ENCODE data around the gene DMGDH.
"Not testable (repeated sequence)": the region's sequence is repeated elsewhere in the genome, so short reads cannot be mapped to it uniquely, and the experiment has no call there.

DMGDH gene

GRCh38 chr5:79011219-79011836 lies 58.1 kb downstream of the DMGDH start:
- DNase-seq (ENCODE audit: low read depth), result no peak

- DNase-seq (ENCODE audit: low read depth), result no peak
Measured at GRCh38 chr5:79008362-79008761, 61.1 kb downstream of the DMGDH start.

- DNase-seq (ENCODE audit: low read depth), result no peak
Measured at GRCh38 chr5:79007872-79008271, 61.6 kb downstream of the DMGDH start.

GRCh38 chr5:79005936-79006631 lies 63.4 kb downstream of the DMGDH start:
- DNase-seq (ENCODE audit: low read depth), result no peak

GRCh38 chr5:79005151-79005550 lies 64.3 kb downstream of the DMGDH start:
- DNase-seq (ENCODE audit: low read depth), result no peak

GRCh38 chr5:79002374-79002773 lies 67.1 kb downstream of the DMGDH start:
- no peak for DNase-seq (ENCODE audit: low read depth)

GRCh38 chr5:79001471-79001870 lies 68.0 kb downstream of the DMGDH start:
- no peak for DNase-seq (ENCODE audit: low read depth)

GRCh38 chr5:78997090-78997489 lies 72.4 kb downstream of the DMGDH start:
- no peak for DNase-seq (ENCODE audit: low read depth)

- no peak for DNase-seq (ENCODE audit: low read depth)
Measured at GRCh38 chr5:78995521-78996007, 73.9 kb downstream of the DMGDH start.

- no peak for DNase-seq (ENCODE audit: low read depth)
Measured at GRCh38 chr5:78993165-78993564, 76.3 kb downstream of the DMGDH start.

- no peak for DNase-seq (ENCODE audit: low read depth)
Measured at GRCh38 chr5:78992146-78992545, 77.3 kb downstream of the DMGDH start.

- DNase-seq (ENCODE audit: low read depth), result no peak
Measured at GRCh38 chr5:78989080-78989479, 80.4 kb downstream of the DMGDH start.

GRCh38 chr5:78985725-78986223 lies 83.7 kb downstream of the DMGDH start:
- peak; percentile 7 for DNase-seq (ENCODE audit: low read depth)

GRCh38 chr5:78985116-78985724 lies 84.3 kb downstream of the DMGDH start, which contains the start of gene ARSB:
TSS of gene ARSB (minus strand) at chr5:78985310. CDS start at chr5:78985248, 62 bp downstream.
- peak; percentile 14 for DNase-seq (ENCODE audit: low read depth)

- peak; percentile 51 for DNase-seq (ENCODE audit: low read depth)
Measured at GRCh38 chr5:78984439-78985115, 84.9 kb downstream of the DMGDH start.

- no peak for DNase-seq (ENCODE audit: low read depth)
Measured at GRCh38 chr5:78983601-78984438, 85.7 kb downstream of the DMGDH start.

- DNase-seq (ENCODE audit: low read depth), result not testable (repeated sequence)
Measured at GRCh38 chr5:78983194-78983593, 86.3 kb downstream of the DMGDH start.

GRCh38 chr5:78979909-78980308 lies 89.6 kb downstream of the DMGDH start:
- DNase-seq (ENCODE audit: low read depth), result no peak

- DNase-seq (ENCODE audit: low read depth), result no peak
Measured at GRCh38 chr5:78979117-78979742, 90.2 kb downstream of the DMGDH start.

- no peak for DNase-seq (ENCODE audit: low read depth)
Measured at GRCh38 chr5:78975035-78975434, 94.4 kb downstream of the DMGDH start.

- no peak for DNase-seq (ENCODE audit: low read depth)
Measured at GRCh38 chr5:78974601-78975000, 94.9 kb downstream of the DMGDH start.

All from stimulated activated CD8-positive, alpha-beta memory T cell treated with anti-CD3 and anti-CD28 coated beads, Interleukin-15, amount 100 ng/mL, for 1 hour (primary cell).